ENCODE measurements around the gene METTL23.

- TF ChIP-seq POLR2A (IDR thresholded peaks at IDR 0.05) (no peak), CTCF (IDR thresholded peaks at IDR 0.05) (no peak)
Measured at GRCh38 chr17:76725580-76726230, 934 bp upstream of the METTL23 start.
